Lower lobe of right lung (tissue), 2 donors: ENCODE data around the gene ABCA7. TPM values are rescaled to one million over a fixed set of nuclear protein-coding genes. Genes with fewer than 3 reads are reported as not detected.

ENCODE experiments used
- ATAC-seq, 2 donors: fragments of 200-7000 bp; cut with Tn5 transposase; one replicate each; pipeline ENCODE4 v1.9.1; 2020 to 2022; ENCODE audit warnings: mild to moderate bottlenecking in 2 of 2, moderate library complexity in 2 of 2
- DNase-seq: peaks from one replicate; pipeline ENCODE4 v3.0.0-alpha.2; 2020
- H3K27ac ChIP-seq: fragments of 200-600 bp; one replicate; pipeline ENCODE4 v1.8.0; 2022
- H3K27me3 ChIP-seq: fragments of 200-600 bp; one replicate; pipeline ENCODE4 v1.8.0; 2022; ENCODE audit warnings: low read depth
- H3K36me3 ChIP-seq: fragments of 200-600 bp; one replicate; pipeline ENCODE4 v1.8.0; 2022; ENCODE audit warnings: mild to moderate bottlenecking
- H3K4me1 ChIP-seq: fragments of 200-600 bp; one replicate; pipeline ENCODE4 v1.8.0; 2022
- H3K4me3 ChIP-seq: fragments of 200-600 bp; one replicate; pipeline ENCODE4 v1.8.0; 2022; ENCODE audit warnings: mild to moderate bottlenecking
- H3K9me3 ChIP-seq: fragments of 200-600 bp; one replicate; pipeline ENCODE4 v1.8.0; 2022
- CTCF ChIP-seq: fragments of 200-600 bp; IDR thresholded peaks from one replicate; pipeline ENCODE4 v1.8.0; 2022; ENCODE audit warnings: antibody characterized with exemption, mild to moderate bottlenecking
- intact Hi-C: fragments of 100-400 bp; cut with DNase I; formaldehyde crosslinking; loops from one replicate; pipeline ENCODE4 v1.11.0; 2022
- total RNA-seq: library from RNA; stranded (reverse); fragmentation: NEBNext Ultra II Directional; extraction: Animal tissue kit (Norgen Biotek cat#: 25700); gene quantifications from one replicate; pipeline ENCODE4 v1.2.1, GENCODE V29; 2021
- donor health status: DM: no; HTN: yes; CAD: no; lungs with severe emphysema.

Gene ABCA7
- total RNA-seq, 1 donor from 2014 or later = 53.3 TPM

DNA sequence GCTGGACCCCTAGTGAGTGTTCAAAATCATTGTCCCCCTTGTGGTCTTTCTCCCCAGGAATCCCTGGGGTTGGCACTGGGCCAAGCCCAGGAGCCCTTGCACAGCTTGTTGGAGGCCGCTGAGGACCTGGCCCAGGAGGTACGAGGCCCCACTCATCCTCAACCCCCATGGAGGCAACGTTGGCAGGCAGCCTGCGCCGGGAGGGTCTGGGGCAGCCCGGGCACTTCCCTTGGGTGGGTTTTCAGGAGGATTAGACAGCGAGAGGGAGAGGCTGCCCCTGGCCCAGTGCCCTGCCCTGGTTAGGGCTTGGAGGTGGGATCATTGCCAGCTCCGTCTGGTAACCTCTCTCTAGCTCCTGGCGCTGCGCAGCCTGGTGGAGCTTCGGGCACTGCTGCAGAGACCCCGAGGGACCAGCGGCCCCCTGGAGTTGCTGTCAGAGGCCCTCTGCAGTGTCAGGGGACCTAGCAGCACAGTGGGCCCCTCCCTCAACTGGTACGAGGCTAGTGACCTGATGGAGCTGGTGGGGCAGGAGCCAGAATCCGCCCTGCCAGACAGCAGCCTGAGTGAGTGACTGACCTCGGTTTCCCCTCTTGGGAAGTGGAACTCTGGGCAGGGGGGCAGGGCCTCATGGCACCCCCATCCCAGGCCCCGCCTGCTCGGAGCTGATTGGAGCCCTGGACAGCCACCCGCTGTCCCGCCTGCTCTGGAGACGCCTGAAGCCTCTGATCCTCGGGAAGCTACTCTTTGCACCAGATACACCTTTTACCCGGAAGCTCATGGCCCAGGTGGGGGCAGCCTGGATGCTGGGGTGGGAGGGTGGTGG lies 3.0 kb downstream of the ABCA7 start:
- Histone ChIP-seq H3K36me3 (peaks cover 27% of the 10 kb centered on the region), H3K27ac (no peak overlapping the region), H3K27me3 (no peaks in the 10 kb centered on the region), H3K4me3 (no peak overlapping the region), H3K9me3 (no peaks in the 10 kb centered on the region), H3K4me1 (peaks cover 40% of the 10 kb centered on the region)
- intact Hi-C loops = no loop called here
- TF ChIP-seq CTCF = no peak
- ATAC-seq = no peak
- DNase-seq = no peak

GRCh38 chr19:1045247-1045603 lies 5.3 kb downstream of the ABCA7 start:
- no peaks in the 10 kb centered on the region for H3K9me3 ChIP-seq
- ATAC-seq (no peak), DNase-seq (no peak)
- no peak for TF ChIP-seq CTCF
- no peaks in the 10 kb centered on the region for H3K27me3 ChIP-seq
- peaks cover 21% of the 10 kb centered on the region for H3K36me3 ChIP-seq
- no peak overlapping the region for H3K4me3 ChIP-seq
- intact Hi-C loops = no loop called here
- no peak overlapping the region for H3K27ac ChIP-seq
- H3K4me1 ChIP-seq = peaks cover 21% of the 10 kb centered on the region

DNA sequence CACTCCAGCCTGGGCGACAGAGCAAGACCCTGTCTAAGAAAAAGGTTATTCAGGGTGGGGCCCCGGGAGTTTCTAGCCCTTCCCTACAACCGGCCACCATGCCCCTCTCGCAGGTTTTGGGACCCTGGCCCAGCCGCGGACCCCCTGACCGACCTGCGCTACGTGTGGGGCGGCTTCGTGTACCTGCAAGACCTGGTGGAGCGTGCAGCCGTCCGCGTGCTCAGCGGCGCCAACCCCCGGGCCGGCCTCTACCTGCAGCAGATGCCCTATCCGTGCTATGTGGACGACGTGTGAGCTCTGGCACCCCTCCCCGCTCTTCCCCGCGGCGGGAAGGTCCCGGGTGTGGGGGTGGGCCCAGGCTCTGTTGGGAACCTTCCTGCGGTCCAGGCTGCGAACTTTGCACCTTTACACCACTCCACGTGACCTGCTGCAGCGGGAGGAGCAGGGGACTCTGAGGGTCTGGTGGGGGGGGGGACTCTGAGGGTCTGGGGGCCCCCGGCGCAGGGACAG lies 6.3 kb downstream of the ABCA7 start:
- Histone ChIP-seq H3K27me3 (no peaks in the 10 kb centered on the region), H3K9me3 (no peaks in the 10 kb centered on the region), H3K4me3 (no peak overlapping the region), H3K36me3 (peaks cover 21% of the 10 kb centered on the region), H3K27ac (no peak overlapping the region), H3K4me1 (peaks cover 12% of the 10 kb centered on the region)
- ATAC-seq (no peak), DNase-seq (no peak)
- intact Hi-C loops = no loop called here
- no peak for TF ChIP-seq CTCF

GRCh38 chr19:1046836-1047695 lies 7.2 kb downstream of the ABCA7 start:
- H3K9me3 ChIP-seq = no peaks in the 10 kb centered on the region
- no peak for ATAC-seq
- intact Hi-C loops = no loop called here
- H3K4me1 ChIP-seq = peaks cover 3% of the 10 kb centered on the region
- H3K36me3 ChIP-seq = peaks cover 20% of the 10 kb centered on the region
- TF ChIP-seq CTCF = no peak
- H3K27ac ChIP-seq = no peak overlapping the region
- DNase-seq = no peak
- no peaks in the 10 kb centered on the region for H3K27me3 ChIP-seq
- H3K4me3 ChIP-seq = no peak overlapping the region

- Histone ChIP-seq H3K36me3 (peaks cover 16% of the 10 kb centered on the region), H3K27ac (no peak overlapping the region), H3K4me3 (no peak overlapping the region), H3K4me1 (no peaks in the 10 kb centered on the region), H3K27me3 (no peaks in the 10 kb centered on the region), H3K9me3 (no peaks in the 10 kb centered on the region)
- no peak for DNase-seq
- no peak for TF ChIP-seq CTCF
- no peak for ATAC-seq
- intact Hi-C loops = no loop called here
Measured at GRCh38 chr19:1047696-1048147, 7.8 kb downstream of the ABCA7 start.
